Medulla oblongata (tissue), 1 donor: ENCODE results near the gene ERVH48-1.
"Not testable (repeated sequence)": the region's sequence is repeated elsewhere in the genome, so short reads cannot be mapped to it uniquely, and the experiment has no call there.

Experiments
- DNase-seq: peaks from one replicate; pipeline ENCODE4 v3.0.0-alpha.2; 2015; ENCODE audit errors: extremely low spot score

The ERVH48-1 gene

GRCh38 chr21:42908484-42908883 is 16.9 kb downstream of the ERVH48-1 start:
- DNase-seq, result not testable (repeated sequence)

GRCh38 chr21:42906233-42906632 is 19.2 kb downstream of the ERVH48-1 start:
- DNase-seq, result no peak

- no peak for DNase-seq
Measured at GRCh38 chr21:42905195-42905594, 20.2 kb downstream of the ERVH48-1 start.

DNA sequence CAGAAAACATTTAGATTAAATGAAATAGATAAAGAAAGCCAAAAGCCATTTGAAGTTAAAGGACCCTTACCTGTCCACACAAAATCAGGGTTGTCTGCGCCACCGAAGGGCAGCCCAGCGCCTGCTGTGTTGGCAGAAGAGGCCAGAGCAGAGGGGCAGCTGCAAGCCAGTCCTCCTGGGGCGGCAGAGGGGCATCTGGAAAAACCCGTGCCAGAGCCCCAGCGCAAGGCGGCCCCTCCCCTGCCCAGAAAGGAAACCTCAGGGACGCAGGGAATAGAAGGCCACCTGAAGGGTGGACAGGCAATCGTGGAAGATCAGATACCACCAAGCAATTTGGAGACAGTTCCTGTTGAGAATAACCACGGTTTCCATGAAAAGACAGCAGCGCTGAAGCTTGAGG is 21.6 kb downstream of the ERVH48-1 start:
- no peak for DNase-seq

DNA sequence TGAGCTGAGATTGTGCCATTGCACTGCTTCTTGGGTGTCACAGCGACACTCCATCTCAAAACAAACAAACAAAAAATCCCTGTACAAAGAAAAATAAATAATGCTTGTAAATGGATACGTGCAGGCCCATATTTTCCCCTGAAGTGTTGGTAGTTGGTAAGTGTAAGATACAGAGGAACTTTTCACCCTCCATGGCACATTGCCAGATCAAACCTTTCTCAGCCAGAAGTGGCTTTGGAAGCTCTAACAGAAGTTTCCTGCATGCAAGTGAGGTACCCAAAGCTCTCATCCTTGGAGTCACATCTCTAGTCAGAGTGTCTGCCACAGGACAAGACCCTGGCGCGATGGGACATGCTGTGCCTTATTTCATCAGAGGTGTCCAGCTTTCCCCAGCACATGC is 25.0 kb downstream of the ERVH48-1 start:
- DNase-seq, result no peak

DNA sequence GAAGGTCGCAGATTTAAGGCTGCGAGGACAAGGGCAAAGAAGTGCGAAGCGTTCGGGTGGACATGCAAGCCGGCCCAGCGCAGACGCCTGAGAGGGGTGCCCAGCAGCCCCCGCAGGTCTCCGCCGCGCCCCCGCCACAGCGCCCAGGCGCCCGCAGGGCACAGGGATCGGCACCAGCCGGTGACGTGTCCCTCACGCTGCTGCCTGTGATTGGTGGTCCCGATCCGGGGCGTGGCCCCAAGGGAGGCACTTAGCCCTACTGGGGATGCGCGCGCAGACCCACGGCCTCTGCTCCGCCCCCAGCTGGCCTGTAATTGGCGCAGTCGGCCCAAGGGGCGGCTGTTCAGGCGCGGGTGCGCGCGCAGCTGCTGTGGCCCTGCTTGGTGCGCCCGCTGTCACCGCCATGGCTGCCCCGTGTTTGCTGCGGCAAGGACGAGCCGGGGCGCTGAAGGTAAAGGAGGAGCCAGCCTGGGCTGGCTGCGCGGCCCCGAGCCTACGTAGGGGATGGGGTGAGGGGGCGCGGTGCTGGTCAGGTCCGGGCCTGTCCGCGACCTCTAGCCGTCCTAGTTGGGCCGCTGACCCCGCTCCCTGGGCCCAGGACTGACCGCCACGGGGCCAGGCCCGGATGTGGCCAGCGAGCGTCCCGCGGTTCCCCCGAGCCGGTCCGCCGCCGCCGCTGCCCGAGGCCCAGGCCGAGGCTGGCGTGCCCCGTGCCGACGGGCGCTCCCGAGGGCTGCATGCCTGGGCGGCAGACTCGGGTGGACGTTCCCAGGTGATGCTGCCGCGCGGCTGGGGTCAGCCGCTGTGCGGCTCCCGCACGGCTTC is 32.3 kb downstream of the ERVH48-1 start, which contains the start of gene NDUFV3:
Gene NDUFV3, plus strand, starts transcription at position 379 of the 825 bp plus-strand sequence. Its CDS starts 25 bp downstream, at position 404.
- DNase-seq, result peak; percentile 99

DNA sequence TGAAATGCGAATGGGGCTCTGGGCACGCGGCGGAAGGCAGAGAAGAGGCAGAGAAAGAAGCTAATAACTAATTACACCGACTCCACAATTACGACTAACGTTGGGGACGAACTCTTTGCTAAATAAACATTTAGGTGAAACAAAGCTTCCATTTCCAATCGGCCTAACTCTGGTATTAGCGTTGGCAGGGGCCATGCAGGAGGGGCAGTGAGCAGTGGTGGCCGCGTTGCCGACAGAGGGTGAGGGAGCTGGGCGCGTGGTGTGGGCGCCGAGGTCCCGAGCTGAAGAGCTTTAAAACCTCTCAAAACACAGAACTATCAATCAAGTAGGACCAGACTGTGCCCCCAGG is 32.9 kb downstream of the ERVH48-1 start:
- no peak for DNase-seq

- no peak for DNase-seq
Measured at GRCh38 chr21:42887326-42887725, 38.1 kb downstream of the ERVH48-1 start.

DNA sequence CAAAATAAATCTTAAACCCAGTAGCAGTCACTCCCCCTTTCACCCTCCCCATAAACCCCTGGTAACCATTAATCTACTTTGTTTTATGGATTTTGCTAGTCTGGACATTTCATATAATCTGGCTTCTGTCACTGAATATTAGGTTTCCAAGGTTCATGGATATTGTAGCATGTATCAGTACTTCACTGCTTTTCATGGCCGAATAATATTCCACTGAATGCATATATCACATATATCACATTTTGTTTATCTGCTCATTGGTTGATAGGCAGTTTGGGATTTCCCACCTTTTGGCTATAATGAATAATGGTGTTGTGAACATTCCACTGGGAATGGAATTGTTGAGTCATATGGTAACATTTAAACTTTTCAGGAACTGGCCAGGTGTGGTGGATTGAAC is 41.5 kb downstream of the ERVH48-1 start:
- no peak for DNase-seq

- no peak for DNase-seq
Measured at GRCh38 chr21:42880352-42880751, 45.1 kb downstream of the ERVH48-1 start.

GRCh38 chr21:42878993-42879787 is 46.2 kb downstream of the ERVH48-1 start, which contains the start of gene WDR4:
Gene WDR4 (minus strand): TSS chr21:42879539. CDS start chr21:42879495, 44 bp downstream.
- peak; percentile 98 for DNase-seq

- DNase-seq, result no peak
Measured at GRCh38 chr21:42878678-42878992, 46.8 kb downstream of the ERVH48-1 start.

DNA sequence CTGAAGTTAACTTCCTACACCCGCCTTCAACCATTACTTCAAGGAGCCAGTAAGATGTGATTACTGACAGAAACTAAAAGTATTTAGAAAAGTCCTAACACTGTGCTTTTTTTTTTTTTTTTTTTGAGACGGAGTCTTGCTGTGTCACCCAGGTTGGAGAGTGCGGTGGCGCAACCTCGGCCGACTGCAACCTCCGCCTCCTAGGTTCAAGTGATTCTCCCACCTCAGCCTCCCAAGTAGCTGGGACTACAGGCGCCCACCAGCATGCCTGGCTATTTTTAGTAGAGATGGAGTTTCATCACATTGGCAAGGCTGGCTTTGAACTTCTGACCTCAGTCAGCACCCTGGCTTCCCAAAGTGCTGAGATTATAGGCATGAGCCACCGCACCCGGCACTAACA is 49.6 kb downstream of the ERVH48-1 start:
- not testable (repeated sequence) for DNase-seq

- DNase-seq, result no peak
Measured at GRCh38 chr21:42873096-42873495, 52.3 kb downstream of the ERVH48-1 start.

DNA sequence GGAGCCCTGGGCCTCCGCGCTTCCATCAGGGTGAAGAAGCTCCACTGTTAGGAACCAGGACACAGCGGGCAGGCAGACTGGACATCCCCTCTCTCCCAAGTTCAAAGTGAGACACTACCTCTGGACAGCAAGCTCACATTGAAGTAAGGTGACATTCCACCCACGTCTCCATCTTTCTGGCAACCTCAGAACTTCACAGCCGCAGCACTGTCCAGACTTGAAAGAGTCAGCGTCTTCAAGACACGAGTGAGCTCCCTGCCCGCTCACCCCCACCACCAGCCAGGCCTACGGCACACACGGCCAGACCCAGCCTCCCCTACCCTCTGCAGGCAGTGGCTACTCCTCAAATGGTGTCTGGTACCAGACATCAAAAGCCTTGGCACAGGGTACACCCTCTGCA is 57.2 kb downstream of the ERVH48-1 start:
- no peak for DNase-seq
